NCI-H510A (cell line): ENCODE results near the gene MGRN1.
A peak's percentile ranks its signal among the peaks of the same experiment; 100 is the strongest.

Experiments used
- DNase-seq: peaks from one replicate; lab custom pipeline; 2025; lab: John Stamatoyannopoulos, UW

MGRN1 gene

GRCh38 chr16:4687946-4688673 is 63.5 kb downstream of the MGRN1 start:
- DNase-seq = no peak

GRCh38 chr16:4688674-4689045 is 64.0 kb downstream of the MGRN1 start:
- no peak for DNase-seq

GRCh38 chr16:4689091-4689671 is 64.6 kb downstream of the MGRN1 start:
- no peak for DNase-seq

GRCh38 chr16:4689864-4690704 is 65.5 kb downstream of the MGRN1 start:
- no peak for DNase-seq

- DNase-seq = no peak
Measured at GRCh38 chr16:4690946-4691665, 66.5 kb downstream of the MGRN1 start.

GRCh38 chr16:4691666-4692412 is 67.2 kb downstream of the MGRN1 start:
- no peak for DNase-seq

GRCh38 chr16:4692460-4693295 is 68.1 kb downstream of the MGRN1 start:
- DNase-seq = no peak

- peak; percentile 89 for DNase-seq
Measured at GRCh38 chr16:4693296-4693955, 68.8 kb downstream of the MGRN1 start, which contains the start of gene NUDT16L1. Gene NUDT16L1, plus strand, starts transcription at chr16:4693562. Its CDS starts 165 bp downstream, at chr16:4693727.

GRCh38 chr16:4693956-4694641 is 69.5 kb downstream of the MGRN1 start:
- no peak for DNase-seq

- no peak for DNase-seq
Measured at GRCh38 chr16:4694642-4695451, 70.2 kb downstream of the MGRN1 start.

GRCh38 chr16:4695473-4696171 is 71.0 kb downstream of the MGRN1 start:
- DNase-seq = no peak

- no peak for DNase-seq
Measured at GRCh38 chr16:4696172-4696904, 71.7 kb downstream of the MGRN1 start.

GRCh38 chr16:4696905-4697847 is 72.5 kb downstream of the MGRN1 start:
- DNase-seq = no peak

- no peak for DNase-seq
Measured at GRCh38 chr16:4697848-4698291, 73.2 kb downstream of the MGRN1 start.

GRCh38 chr16:4698321-4699045 is 73.9 kb downstream of the MGRN1 start:
- no peak for DNase-seq
